GM23248 (cell line): Measurements from ENCODE around the gene ZNF804B. TPM values are rescaled to one million over a fixed set of nuclear protein-coding genes. Genes with fewer than 3 reads are reported as not detected.
"Not testable (repeated sequence)": the region's sequence is repeated elsewhere in the genome, so short reads cannot be mapped to it uniquely, and the experiment has no call there.

Experiments used
- DNase-seq: peaks from one replicate; pipeline ENCODE4 v3.0.0-alpha.2; 2015
- H2AFZ ChIP-seq: fragments of 200-600 bp; sonication (generic); 2 replicates; pipeline ENCODE4 v1.6.1; 2016; ENCODE audit warnings: antibody characterized with exemption
- H3F3A ChIP-seq: fragments of 200-600 bp; sonication (generic); 2 replicates; pipeline ENCODE4 v1.6.1; 2016; ENCODE audit warnings: mild to moderate bottlenecking, antibody characterized with exemption, mixed run types; ENCODE audit not compliant: insufficient read depth
- H3K27ac ChIP-seq: fragments of 200-600 bp; sonication (generic); 2 replicates; pipeline ENCODE4 v1.5.1; 2016; ENCODE audit warnings: mild to moderate bottlenecking
- H3K27me3 ChIP-seq: fragments of 200-600 bp; sonication (generic); replicated peaks from 2 replicates; pipeline ENCODE4 v1.6.1; 2016; ENCODE audit warnings: mild to moderate bottlenecking; ENCODE audit not compliant: insufficient read depth
- H3K36me3 ChIP-seq: fragments of 200-600 bp; sonication (generic); 2 replicates; pipeline ENCODE4 v1.6.1; 2016; ENCODE audit warnings: low read depth, mild to moderate bottlenecking
- H3K4me1 ChIP-seq: fragments of 200-600 bp; sonication (generic); 2 replicates; pipeline ENCODE4 v1.6.1; 2016; ENCODE audit warnings: mild to moderate bottlenecking; ENCODE audit not compliant: insufficient read depth
- H3K4me2 ChIP-seq: fragments of 200-600 bp; sonication (generic); one replicate; pipeline ENCODE4 v1.6.1; 2016; ENCODE audit warnings: mild to moderate bottlenecking; ENCODE audit not compliant: unreplicated experiment
- H3K4me3 ChIP-seq: fragments of 200-600 bp; sonication (generic); 2 replicates; pipeline ENCODE4 v1.5.1; 2016; ENCODE audit warnings: mild to moderate bottlenecking
- H3K79me2 ChIP-seq: fragments of 200-600 bp; sonication (generic); 2 replicates; pipeline ENCODE4 v1.6.1; 2016; ENCODE audit warnings: mild to moderate bottlenecking; ENCODE audit not compliant: insufficient read depth
- H3K9ac ChIP-seq: fragments of 200-600 bp; sonication (generic); 2 replicates; pipeline ENCODE4 v1.6.1; 2016; ENCODE audit warnings: mild to moderate bottlenecking
- H3K9me2 ChIP-seq: fragments of 200-600 bp; sonication (generic); 2 replicates; pipeline ENCODE4 v1.6.1; 2016; ENCODE audit warnings: mixed run types, mild to moderate bottlenecking, moderate library complexity; ENCODE audit not compliant: insufficient read depth
- H3K9me3 ChIP-seq: fragments of 200-600 bp; sonication (generic); one replicate; pipeline ENCODE4 v1.6.1; 2017; ENCODE audit warnings: low read depth
- H4K20me1 ChIP-seq: fragments of 200-600 bp; sonication (generic); 2 replicates; pipeline ENCODE4 v1.6.0; 2016; ENCODE audit not compliant: insufficient read depth
- EZH2 ChIP-seq: fragments of 200-600 bp; sonication (generic); IDR thresholded peaks from 2 replicates; pipeline ENCODE4 v1.6.1; 2018; ENCODE audit warnings: antibody characterized with exemption, mild to moderate bottlenecking; ENCODE audit not compliant: insufficient read depth, poor library complexity, severe bottlenecking
- EZH2phosphoT487 ChIP-seq: fragments of 200-600 bp; sonication (generic); IDR thresholded peaks from 2 replicates; pipeline ENCODE4 v1.6.1; 2018; ENCODE audit warnings: antibody characterized with exemption, moderate library complexity, mild to moderate bottlenecking, low read depth; ENCODE audit not compliant: insufficient read depth
- WGBS, 2 experiments: methylation state at CpG; one replicate each; pipeline ENCODE4 v1.1.6; 2015 to 2017; ENCODE audit warnings: low lambda C conversion rate in 2 of 2, low coverage in 1 of 2; ENCODE audit errors: missing lambda C conversion rate in 2 of 2; 5-methylcytosine and 5-hydroxymethylcytosine counted together
- in situ Hi-C: fragments of 300-500 bp; cut with MboI; formaldehyde crosslinking; loops from 2 replicates; pipeline ENCODE4 v1.15.0; 2020
- polyA plus RNA-seq: library from polyadenylated mRNA; unstranded; fragments of >200 nt; fragmentation: Nextera tagmentation; extraction: Ambion mirVana; gene quantifications from 2 replicates; pipeline ENCODE4 v1.2.1, GENCODE V29; 2016
- total RNA-seq: library from RNA; depleted of rRNA; stranded (reverse); fragments of >200 nt; shearing (Covaris generic); gene quantifications from 2 replicates; pipeline ENCODE4 v1.2.3, GENCODE V29; 2014

Gene ZNF804B
- total and polyA plus RNA-seq, 2 experiments from 2014 or later, result not detected

GRCh38 chr7:89170628-89171027 lies 411.1 kb downstream of the ZNF804B start:
- TF ChIP-seq EZH2phosphoT487, result no peak
- TF ChIP-seq EZH2, result no peak
- Histone ChIP-seq H3K27me3 (no peaks in the 10 kb centered on the region), H3K36me3 (no peaks in the 10 kb centered on the region), H3K4me2 (no peak overlapping the region), H3K4me1 (no peaks in the 10 kb centered on the region), H3K9me3 (no peaks in the 10 kb centered on the region), H3K27ac (no peak overlapping the region), H3F3A (no peaks in the 10 kb centered on the region), H3K9me2 (no peaks in the 10 kb centered on the region), H3K4me3 (no peak overlapping the region), H3K79me2 (no peaks in the 10 kb centered on the region), H4K20me1 (no peaks in the 10 kb centered on the region), H2AFZ (no peak overlapping the region), H3K9ac (no peak overlapping the region)
- in situ Hi-C loops, result no loop called here
- no peak for DNase-seq
- WGBS, 2 experiments, result 23 to 39% methylated on average over 1 of the region's 1 CpG

GRCh38 chr7:89182116-89182515 lies 422.6 kb downstream of the ZNF804B start:
- in situ Hi-C loops, result no loop called here
- H3K4me1 ChIP-seq, result no peaks in the 10 kb centered on the region
- no peak overlapping the region for H3K4me3 ChIP-seq
- H3F3A ChIP-seq, result no peaks in the 10 kb centered on the region
- H3K27me3 ChIP-seq, result no peaks in the 10 kb centered on the region
- no peaks in the 10 kb centered on the region for H3K9me2 ChIP-seq
- no peaks in the 10 kb centered on the region for H3K36me3 ChIP-seq
- no peaks in the 10 kb centered on the region for H3K79me2 ChIP-seq
- no peak overlapping the region for H2AFZ ChIP-seq
- H3K9me3 ChIP-seq, result no peaks in the 10 kb centered on the region
- no peak overlapping the region for H3K27ac ChIP-seq
- WGBS, 2 experiments, result 65 to 67% methylated on average over 2 of the region's 2 CpGs
- no peak overlapping the region for H3K9ac ChIP-seq
- DNase-seq, result no peak
- TF ChIP-seq EZH2 (no peak), EZH2phosphoT487 (no peak)
- no peaks in the 10 kb centered on the region for H4K20me1 ChIP-seq
- no peak overlapping the region for H3K4me2 ChIP-seq

GRCh38 chr7:89183712-89184111 lies 424.2 kb downstream of the ZNF804B start:
- in situ Hi-C loops, result no loop called here
- H3K27ac ChIP-seq, result no peak overlapping the region
- no peaks in the 10 kb centered on the region for H3K36me3 ChIP-seq
- H3F3A ChIP-seq, result no peaks in the 10 kb centered on the region
- H2AFZ ChIP-seq, result no peak overlapping the region
- H3K4me2 ChIP-seq, result no peak overlapping the region
- H3K9ac ChIP-seq, result no peak overlapping the region
- no peaks in the 10 kb centered on the region for H3K27me3 ChIP-seq
- H3K9me3 ChIP-seq, result no peaks in the 10 kb centered on the region
- WGBS, 2 experiments, result 8 to 13% methylated on average over 5 of the region's 5 CpGs
- no peak overlapping the region for H3K4me3 ChIP-seq
- TF ChIP-seq EZH2, result no peak
- no peak for TF ChIP-seq EZH2phosphoT487
- no peaks in the 10 kb centered on the region for H3K4me1 ChIP-seq
- no peaks in the 10 kb centered on the region for H3K79me2 ChIP-seq
- no peaks in the 10 kb centered on the region for H3K9me2 ChIP-seq
- no peaks in the 10 kb centered on the region for H4K20me1 ChIP-seq
- no peak for DNase-seq

- H3K4me1 ChIP-seq, result no peaks in the 10 kb centered on the region
- no peaks in the 10 kb centered on the region for H3F3A ChIP-seq
- no peaks in the 10 kb centered on the region for H3K9me2 ChIP-seq
- WGBS, 2 experiments, result 37 to 49% methylated on average over 2 of the region's 2 CpGs
- no peak for DNase-seq
- no peak overlapping the region for H2AFZ ChIP-seq
- in situ Hi-C loops, result no loop called here
- TF ChIP-seq EZH2 (no peak), EZH2phosphoT487 (no peak)
- H3K27me3 ChIP-seq, result no peaks in the 10 kb centered on the region
- no peak overlapping the region for H3K27ac ChIP-seq
- no peaks in the 10 kb centered on the region for H3K36me3 ChIP-seq
- H3K4me2 ChIP-seq, result no peak overlapping the region
- no peak overlapping the region for H3K4me3 ChIP-seq
- H3K9ac ChIP-seq, result no peak overlapping the region
- H4K20me1 ChIP-seq, result no peaks in the 10 kb centered on the region
- H3K79me2 ChIP-seq, result no peaks in the 10 kb centered on the region
- no peaks in the 10 kb centered on the region for H3K9me3 ChIP-seq
These were observed 441.3 kb downstream of the ZNF804B start for GRCh38 chr7:89200758-89201157.

- in situ Hi-C loops, result no loop called here
- Histone ChIP-seq H3K27ac (no peak overlapping the region), H3K9me2 (no peaks in the 10 kb centered on the region; the same call in 1 of the 2 replicates), H3F3A (no peaks in the 10 kb centered on the region), H3K27me3 (no peaks in the 10 kb centered on the region), H4K20me1 (no peaks in the 10 kb centered on the region), H3K4me1 (no peaks in the 10 kb centered on the region), H3K9ac (no peak overlapping the region), H3K79me2 (no peaks in the 10 kb centered on the region), H3K4me3 (no peak overlapping the region), H3K4me2 (no peak overlapping the region), H3K9me3 (no peaks in the 10 kb centered on the region), H2AFZ (no peak overlapping the region), H3K36me3 (no peaks in the 10 kb centered on the region)
- 24 to 30% methylated on average over 2 of the region's 2 CpGs for WGBS, 2 experiments
- DNase-seq, result peak; percentile 2
- TF ChIP-seq EZH2phosphoT487 (no peak), EZH2 (no peak)
These were observed 464.4 kb downstream of the ZNF804B start for GRCh38 chr7:89223900-89224395.

- 79 to 84% methylated on average over 23 to 24 of the region's 31 CpGs for WGBS, 2 experiments
- H3K9ac ChIP-seq, H3K27ac ChIP-seq, H3K27me3 ChIP-seq, H3F3A ChIP-seq, H3K4me3 ChIP-seq, in situ Hi-C loops, DNase-seq, H2AFZ ChIP-seq, H3K36me3 ChIP-seq, H3K9me3 ChIP-seq, H3K4me2 ChIP-seq, H3K4me1 ChIP-seq, H3K9me2 ChIP-seq, H4K20me1 ChIP-seq, H3K79me2 ChIP-seq: not testable (repeated sequence)
These were observed 469.2 kb downstream of the ZNF804B start for GRCh38 chr7:89228688-89229171.
